A549 (cell line): ENCODE results near the gene PGLYRP3. TPM values are rescaled to one million over a fixed set of nuclear protein-coding genes. Genes with fewer than 3 reads are reported as not detected.

ENCODE experiments used
- ATAC-seq, 2 experiments: fragments of 200-7000 bp in 1 of 2; fragments of >200 bp in 1 of 2; cut with Nextera tagmentation in 1 of 2; cut with Tn5 transposase in 1 of 2; 3 replicates each; pipeline versions ENCODE4 v1.8.0 to v1.9.1; 2018 to 2020; ENCODE audit warnings: mild to moderate bottlenecking in 1 of 2, moderate library complexity in 1 of 2
- CTCF ChIA-PET: fragments of 300-600 bp; sonication (Branson Sonifier 250); formaldehyde crosslinking; extraction: SDS; loops from one replicate; lab custom pipeline; 2021; ENCODE audit warnings: antibody characterized with exemption, inconsistent platforms; lab: Yijun Ruan, JAX
- POLR2A ChIA-PET: fragments of 350-600 bp; formaldehyde crosslinking; extraction: SDS; loops from one replicate; lab custom pipeline; 2021; ENCODE audit warnings: antibody characterized with exemption, inconsistent platforms; lab: Yijun Ruan, JAX
- DNase-seq, 2 experiments: peaks; one replicate each; pipeline versions ENCODE4 v3.0.0 to v3.0.0-alpha.2; 2011 to 2016; ENCODE audit warnings: low read depth in 1 of 2, low spot score in 1 of 2
- FAIRE-seq: peaks from 2 replicates; lab custom pipeline; 2011; peaks lifted over from hg19 to GRCh38; lab: Jason Lieb, UNC
- H3K27ac ChIP-seq, 2 experiments: fragments of >200 bp; sonication (Bioruptor Twin); formaldehyde crosslinking; 3 replicates each; pipeline ENCODE4 v1.5.1; 2016 to 2017
- H3K4me1 ChIP-seq: fragments of >200 bp; sonication (Bioruptor Twin); formaldehyde crosslinking; 3 replicates; pipeline ENCODE4 v1.6.1; 2016
- H3K4me2 ChIP-seq: fragments of >200 bp; sonication (Bioruptor Twin); formaldehyde crosslinking; 3 replicates; pipeline ENCODE4 v1.6.1; 2016
- H3K4me3 ChIP-seq: fragments of >200 bp; sonication (Bioruptor Twin); formaldehyde crosslinking; 3 replicates; pipeline ENCODE4 v1.5.1; 2016
- H3K9me3 ChIP-seq: fragments of >200 bp; sonication (Bioruptor Twin); formaldehyde crosslinking; 3 replicates; pipeline ENCODE4 v1.6.1; 2016
- BHLHE40 ChIP-seq: IDR thresholded peaks from 2 replicates; pipeline ENCODE4 v1.6.1; 2012; ENCODE audit warnings: low read depth, low read length, inconsistent platforms
- CBX8 ChIP-seq: fragments of 200-600 bp; sonication (generic); IDR thresholded peaks from 2 replicates; pipeline ENCODE4 v1.6.1; 2016
- CEBPB ChIP-seq, 2 experiments: fragments of >200 bp in 1 of 2; sonication (Bioruptor Twin) in 1 of 2; formaldehyde crosslinking in 1 of 2; IDR thresholded peaks; 2 replicates each; pipeline ENCODE4 v1.6.1; 2012 to 2016
- CHD2 ChIP-seq: fragments of 150-350 bp; IDR thresholded peaks from 2 replicates; pipeline ENCODE4 v1.6.1; 2014; ENCODE audit warnings: low read length; ENCODE audit not compliant: partially characterized antibody
- EHMT2 ChIP-seq: fragments of 200-600 bp; sonication (generic); IDR thresholded peaks from 2 replicates; pipeline ENCODE4 v1.6.1; 2016; ENCODE audit warnings: antibody characterized with exemption, low read depth, mild to moderate bottlenecking, moderate library complexity
- ESRRA ChIP-seq: fragments of 150-350 bp; IDR thresholded peaks from 2 replicates; pipeline ENCODE4 v1.6.1; 2014; ENCODE audit warnings: mild to moderate bottlenecking, low read length, borderline replicate concordance
- FOSB ChIP-seq: fragments of 250-450 bp; sonication (Bioruptor Pico); IDR thresholded peaks from 2 replicates; pipeline ENCODE4 v1.5.0; 2020; ENCODE audit warnings: mild to moderate bottlenecking, moderate library complexity
- FOXS1 ChIP-seq: fragments of 250-450 bp; sonication (Bioruptor Pico); IDR thresholded peaks from 2 replicates; pipeline ENCODE4 v1.5.0; 2020; ENCODE audit warnings: mild to moderate bottlenecking, moderate library complexity
- HOXB13 ChIP-seq: fragments of 250-450 bp; sonication (Bioruptor Pico); IDR thresholded peaks from 2 replicates; pipeline ENCODE4 v1.5.0; 2020; ENCODE audit warnings: low read depth, mild to moderate bottlenecking, moderate library complexity
- POLR2AphosphoS2 ChIP-seq: conservative IDR thresholded peaks from 2 replicates; pipeline ENCODE4 v1.6.1; 2012; ENCODE audit warnings: low read length, improper control_type of control experiment, inconsistent platforms
- RAD21 ChIP-seq, 2 experiments: fragments of >200 bp in 1 of 2; sonication (Bioruptor Twin) in 1 of 2; formaldehyde crosslinking in 1 of 2; IDR thresholded peaks in 1 of 2; conservative IDR thresholded peaks in 1 of 2; 2 replicates in 1 of 2; 3 replicates in 1 of 2; pipeline ENCODE4 v1.6.1; 2012 to 2018; ENCODE audit warnings: inconsistent platforms in 1 of 2
- RARB ChIP-seq: fragments of 250-450 bp; sonication (Bioruptor Pico); IDR thresholded peaks from 2 replicates; pipeline ENCODE4 v1.8.0; 2021; ENCODE audit warnings: mild to moderate bottlenecking, moderate library complexity
- RNF2 ChIP-seq: fragments of 200-600 bp; sonication (generic); IDR thresholded peaks from 2 replicates; pipeline ENCODE4 v1.6.1; 2016; ENCODE audit warnings: low read depth, mild to moderate bottlenecking, antibody characterized with exemption, moderate library complexity, borderline replicate concordance
- SMC3 ChIP-seq: fragments of >200 bp; sonication (Bioruptor Twin); formaldehyde crosslinking; IDR thresholded peaks from 3 replicates; pipeline ENCODE4 v1.6.1; 2018; ENCODE audit warnings: inconsistent platforms
- TFCP2L1 ChIP-seq: fragments of 250-450 bp; sonication (Bioruptor Pico); IDR thresholded peaks from 2 replicates; pipeline ENCODE4 v1.5.0; 2021; ENCODE audit warnings: mild to moderate bottlenecking
- TP53 ChIP-seq: fragments of 250-450 bp; sonication (Bioruptor Pico); IDR thresholded peaks from 2 replicates; pipeline ENCODE4 v1.5.0; 2021; ENCODE audit warnings: mild to moderate bottlenecking, moderate library complexity
- ZC3H11A ChIP-seq: fragments of 450-650 bp; IDR thresholded peaks from 2 replicates; pipeline ENCODE4 v1.6.1; 2014; ENCODE audit warnings: antibody characterized with exemption, mild to moderate bottlenecking
- ZNF302 ChIP-seq: fragments of 250-450 bp; sonication (Bioruptor Pico); IDR thresholded peaks from 2 replicates; pipeline ENCODE4 v1.9.0; 2021; ENCODE audit warnings: inconsistent platforms, mild to moderate bottlenecking, moderate library complexity
- WGBS: methylation state at CpG from one replicate; pipeline ENCODE4 v1.1.6; 2017; ENCODE audit errors: missing lambda C conversion rate; 5-methylcytosine and 5-hydroxymethylcytosine counted together
- polyA plus RNA-seq, 4 experiments: library from polyadenylated mRNA; depleted of rRNA in 3 of 4; stranded (reverse); fragments of >200 nt; fragmentation: RNase III in 1 of 4; extraction: RNeasy Plus Mini Kit Qiagen cat#74134 plus additional on column Dnase treatment in 1 of 4; gene quantifications; 2 replicates in 3 of 4; 3 replicates in 1 of 4; pipeline ENCODE4 v1.2.3, GENCODE V29; 2011 to 2017
- TF ChIP-seq, protein P1 (sequence below): IDR thresholded peaks from 2 replicates; pipeline ENCODE4 v1.6.1; 2012
- TF ChIP-seq, protein P2 (sequence below): fragments of >200 bp; sonication (Bioruptor Twin); formaldehyde crosslinking; IDR thresholded peaks from 3 replicates; pipeline ENCODE4 v1.5.1; 2016

Gene PGLYRP3
- polyA plus RNA-seq, 2 of the 4 experiments (the other 2 are of a cell fraction): not detected

DNA sequence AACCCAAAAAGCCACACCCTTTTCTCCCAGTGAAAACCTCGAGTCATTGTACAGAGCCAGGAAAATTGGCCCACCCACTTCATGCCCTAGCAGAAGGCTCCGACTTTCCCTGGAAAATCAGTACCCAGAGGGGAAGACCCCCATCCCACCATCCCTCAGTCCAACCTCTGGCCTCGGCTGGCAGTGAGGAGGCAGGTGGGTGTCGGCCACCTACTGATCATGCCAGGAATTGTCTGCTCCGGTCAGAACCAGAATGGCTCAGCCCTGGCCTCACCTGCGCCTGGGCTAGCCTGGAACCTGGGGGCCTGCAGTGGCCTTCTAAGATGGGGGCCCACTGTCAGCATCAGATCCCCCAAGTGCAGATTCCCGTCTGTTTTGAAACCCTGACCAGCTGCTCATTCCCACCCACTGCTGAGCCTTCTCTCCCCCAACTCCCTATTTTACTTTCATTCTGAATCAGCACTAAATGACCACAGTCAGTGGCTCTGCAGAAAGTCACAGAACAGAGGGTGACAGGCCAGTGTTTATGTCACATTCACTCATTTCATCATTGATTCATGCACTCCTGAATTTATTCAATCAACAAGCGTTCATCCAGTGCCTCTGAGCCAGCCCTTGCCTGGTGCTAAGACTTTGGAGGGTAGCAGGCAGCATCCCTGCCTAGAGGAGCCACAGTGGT is 41.9 kb upstream of the PGLYRP3 start:
- TF ChIP-seq CHD2 (no peak), CEBPB (IDR thresholded peaks at IDR 0.05) (no peak), EHMT2 (no peak), CBX8 (no peak), RAD21 (conservative IDR thresholded peaks at IDR 0.05 in 1 of 2, IDR thresholded peaks at IDR 0.05 in 1 of 2) (no peak), ZNF302 (no peak), BHLHE40 (no peak), TFCP2L1 (no peak)
- TF ChIP-seq, protein P1, sequence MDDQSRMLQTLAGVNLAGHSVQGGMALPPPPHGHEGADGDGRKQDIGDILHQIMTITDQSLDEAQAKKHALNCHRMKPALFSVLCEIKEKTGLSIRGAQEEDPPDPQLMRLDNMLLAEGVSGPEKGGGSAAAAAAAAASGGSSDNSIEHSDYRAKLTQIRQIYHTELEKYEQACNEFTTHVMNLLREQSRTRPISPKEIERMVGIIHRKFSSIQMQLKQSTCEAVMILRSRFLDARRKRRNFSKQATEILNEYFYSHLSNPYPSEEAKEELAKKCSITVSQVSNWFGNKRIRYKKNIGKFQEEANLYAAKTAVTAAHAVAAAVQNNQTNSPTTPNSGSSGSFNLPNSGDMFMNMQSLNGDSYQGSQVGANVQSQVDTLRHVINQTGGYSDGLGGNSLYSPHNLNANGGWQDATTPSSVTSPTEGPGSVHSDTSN: no peak
- FAIRE-seq: no peak
- H3K4me3 ChIP-seq: no peak overlapping the region

DNA sequence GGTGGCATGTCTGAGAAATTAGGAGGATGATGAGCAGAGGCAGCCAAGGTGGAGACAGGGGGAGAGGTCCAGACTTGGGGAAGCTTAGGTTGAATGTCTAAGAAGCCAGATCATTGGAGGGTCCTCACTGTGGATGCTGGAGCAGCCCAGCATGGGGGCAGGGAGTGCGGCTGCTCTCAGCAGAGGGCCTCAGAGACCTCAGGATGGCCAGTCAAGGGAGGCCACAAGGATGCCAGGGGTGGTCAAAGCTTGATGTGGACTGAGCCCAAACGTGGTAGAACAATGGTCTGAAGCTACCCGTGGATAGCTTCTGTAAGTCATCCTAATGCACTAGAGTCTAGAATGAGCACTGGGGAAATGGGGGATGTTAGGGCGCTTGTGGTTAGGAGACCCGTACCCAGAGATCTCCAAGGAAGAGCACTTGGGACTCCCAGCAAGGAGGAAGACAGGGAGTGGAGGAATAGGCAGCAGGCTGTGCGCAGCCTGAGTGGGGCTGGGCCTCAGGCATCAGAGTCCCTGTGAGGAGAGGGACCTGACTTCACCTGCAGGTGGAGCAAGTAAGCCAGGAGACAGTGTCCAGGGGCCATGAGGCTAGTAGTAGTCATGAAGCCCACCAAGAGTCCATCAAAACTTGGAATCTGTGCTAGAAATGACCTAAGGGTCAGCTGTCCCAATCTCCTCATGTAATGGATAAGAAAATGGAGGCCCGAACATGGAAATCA is 40.6 kb upstream of the PGLYRP3 start:
- peak; percentile 70 to 83 for ATAC-seq
- TF ChIP-seq ZC3H11A (no peak), RAD21 (conservative IDR thresholded peaks at IDR 0.05 in 1 of 2, IDR thresholded peaks at IDR 0.05 in 1 of 2) (peak; percentile 49 to 51; a peak in 4 of 5 replicates), SMC3 (peak; percentile 47; the same call in 2 of the 3 replicates)
- TF ChIP-seq, protein P2, sequence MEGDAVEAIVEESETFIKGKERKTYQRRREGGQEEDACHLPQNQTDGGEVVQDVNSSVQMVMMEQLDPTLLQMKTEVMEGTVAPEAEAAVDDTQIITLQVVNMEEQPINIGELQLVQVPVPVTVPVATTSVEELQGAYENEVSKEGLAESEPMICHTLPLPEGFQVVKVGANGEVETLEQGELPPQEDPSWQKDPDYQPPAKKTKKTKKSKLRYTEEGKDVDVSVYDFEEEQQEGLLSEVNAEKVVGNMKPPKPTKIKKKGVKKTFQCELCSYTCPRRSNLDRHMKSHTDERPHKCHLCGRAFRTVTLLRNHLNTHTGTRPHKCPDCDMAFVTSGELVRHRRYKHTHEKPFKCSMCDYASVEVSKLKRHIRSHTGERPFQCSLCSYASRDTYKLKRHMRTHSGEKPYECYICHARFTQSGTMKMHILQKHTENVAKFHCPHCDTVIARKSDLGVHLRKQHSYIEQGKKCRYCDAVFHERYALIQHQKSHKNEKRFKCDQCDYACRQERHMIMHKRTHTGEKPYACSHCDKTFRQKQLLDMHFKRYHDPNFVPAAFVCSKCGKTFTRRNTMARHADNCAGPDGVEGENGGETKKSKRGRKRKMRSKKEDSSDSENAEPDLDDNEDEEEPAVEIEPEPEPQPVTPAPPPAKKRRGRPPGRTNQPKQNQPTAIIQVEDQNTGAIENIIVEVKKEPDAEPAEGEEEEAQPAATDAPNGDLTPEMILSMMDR: peak; percentile 50
- 40% methylated on average over 7 of the region's 7 CpGs for WGBS
- CTCF ChIA-PET: interaction anchor here (0.6 to 13.2 kb wide), 73 partner anchors 10 to 636 kb away, joined by 3 to 731 read pairs (median 4); partner anchors contain the start of genes CHTOP, ILF2, LORICRIN and NPR1
- POLR2A ChIA-PET: interaction anchor here (1.1 kb wide), 1 partner anchor 213 kb away, joined by 3 read pairs; no protein-coding TSS in a partner anchor
- no peak overlapping the region for H3K27ac ChIP-seq
- peak; percentile 39 to 75 for DNase-seq
- FAIRE-seq: no peak
- H3K9me3 ChIP-seq: no peaks in the 10 kb centered on the region
- H3K4me1 ChIP-seq: no peaks in the 10 kb centered on the region
- no peak overlapping the region for H3K4me3 ChIP-seq
- no peak overlapping the region for H3K4me2 ChIP-seq

More for the DNA sequence above, 41.9 kb upstream of the PGLYRP3 start:
- Histone ChIP-seq H3K9me3 (no peaks in the 10 kb centered on the region), H3K4me1 (no peaks in the 10 kb centered on the region), H3K4me2 (no peak overlapping the region), H3K27ac (no peak overlapping the region)
- DNase-seq: no peak
- ATAC-seq: peak; percentile 41 to 47; a peak in 2 of 6 replicates
- ChIA-PET POLR2A (interaction anchor here (1.1 kb wide), 1 partner anchor 212 kb away, joined by 3 read pairs; no protein-coding TSS in a partner anchor), CTCF (interaction anchor here (0.5 to 13.2 kb wide), 33 partner anchors 8 to 979 kb away, joined by 3 to 731 read pairs (median 6); partner anchors contain the start of genes LORICRIN and S100A12)
- 24% methylated on average over 8 of the region's 8 CpGs for WGBS

DNA sequence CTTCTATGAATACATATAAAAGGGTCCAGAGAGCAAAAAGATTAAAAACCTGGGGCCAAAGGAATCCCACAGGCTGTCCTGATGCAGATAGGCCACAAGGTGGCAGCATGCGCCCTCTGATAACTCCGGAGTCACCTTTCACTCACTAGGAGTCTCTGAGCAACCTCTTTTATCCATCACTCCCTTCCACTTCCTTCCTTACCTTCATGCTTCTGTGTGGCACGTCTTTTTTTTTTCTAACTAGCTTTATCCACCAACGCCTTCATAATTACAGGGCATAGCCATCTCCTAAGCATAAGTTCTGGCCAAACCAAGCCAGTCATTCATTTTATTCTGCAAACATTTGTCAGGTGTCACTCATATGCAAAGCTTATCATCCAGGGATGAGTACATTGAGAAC is 39.8 kb upstream of the PGLYRP3 start:
- Histone ChIP-seq H3K9me3 (no peaks in the 10 kb centered on the region), H3K4me3 (no peak overlapping the region), H3K4me2 (no peak overlapping the region), H3K4me1 (no peaks in the 10 kb centered on the region), H3K27ac (no peak overlapping the region)
- CTCF ChIA-PET: interaction anchor here (0.6 to 13.2 kb wide), 77 partner anchors 9 to 637 kb away, joined by 3 to 731 read pairs (median 4); partner anchors contain the start of genes CHTOP, NPR1, S100A1 and S100A12
- TF ChIP-seq RAD21 (conservative IDR thresholded peaks at IDR 0.05 in 1 of 2, IDR thresholded peaks at IDR 0.05 in 1 of 2) (peak; percentile 90 to 92), TP53 (CRISPR knock-in tag) (no peak), RARB (CRISPR knock-in tag) (no peak), POLR2AphosphoS2 (no peak), HOXB13 (CRISPR knock-in tag) (no peak), RNF2 (no peak), FOSB (CRISPR knock-in tag) (no peak), ESRRA (no peak), FOXS1 (no peak), SMC3 (peak; percentile 80)
- TF ChIP-seq, protein P2: peak; percentile 94
- no peak for FAIRE-seq
- peak; percentile 60 to 76; a peak in 5 of 6 replicates for ATAC-seq
- WGBS: 0% methylated on average over 4 of the region's 4 CpGs
- POLR2A ChIA-PET: no interaction called here
- DNase-seq: peak; percentile 69 to 77
